ENCODE results near the gene WDPCP. TPM values are rescaled to one million over a fixed set of nuclear protein-coding genes. Genes with fewer than 3 reads are reported as not detected.

Gene WDPCP
- total RNA-seq, 3 donors from 2014 or later (not counting 1 experiment from before 2014, with no cell fraction given), result 22.0 to 23.7 (median 22.9) TPM

- Histone ChIP-seq H3K27me3 (ENCODE audit: control insufficient read depth, insufficient read depth, low read length) (no peaks in the 10 kb centered on the region), H3K9me3 (ENCODE audit: control insufficient read depth, insufficient read depth, low read length) (no peaks in the 10 kb centered on the region), H3K36me3 (ENCODE audit: control insufficient read depth, insufficient read depth, low read length) (no peaks in the 10 kb centered on the region), H3K4me3 (ENCODE audit: low read length) (no peak overlapping the region), H3K27ac (ENCODE audit: low read length) (no peak overlapping the region), H3K4me1 (ENCODE audit: control insufficient read depth, insufficient read depth, low read length) (no peaks in the 10 kb centered on the region)
- Mint-ChIP-seq H3K9me3 (no peaks in the 10 kb centered on the region), H3K36me3 (no peaks in the 10 kb centered on the region), H3K4me3 (no peak overlapping the region), H3K4me1 (peaks cover 9 to 13% of the 10 kb centered on the region in 2 donors), H3K27me3 (ENCODE audit: low read depth in 2 of 2) (no peaks in the 10 kb centered on the region), H3K27ac (no peak overlapping the region)
- no peak for TF ChIP-seq CTCF (IDR thresholded peaks at IDR 0.05)
- WGBS (ENCODE audit: insufficient coverage), result 98% methylated on average over 5 of the region's 5 CpGs
- no peak for ATAC-seq
- DNase-seq, result no peak
- intact Hi-C loops (cut with micrococcal nuclease), result loop anchor here (10.0 kb wide), 1 partner anchor 877 kb away; the partner anchor contains the start of gene EHBP1
Observed at GRCh38 chr2:63581298-63581961, 6.8 kb downstream of the WDPCP start.

GRCh38 chr2:63580651-63581297, 7.5 kb downstream of the WDPCP start:
- Histone ChIP-seq H3K36me3 (ENCODE audit: control insufficient read depth, insufficient read depth, low read length) (no peaks in the 10 kb centered on the region), H3K27me3 (ENCODE audit: control insufficient read depth, insufficient read depth, low read length) (no peaks in the 10 kb centered on the region), H3K9me3 (ENCODE audit: control insufficient read depth, insufficient read depth, low read length) (no peaks in the 10 kb centered on the region), H3K27ac (ENCODE audit: low read length) (no peak overlapping the region), H3K4me1 (ENCODE audit: control insufficient read depth, insufficient read depth, low read length) (no peaks in the 10 kb centered on the region), H3K4me3 (ENCODE audit: low read length) (no peak overlapping the region)
- TF ChIP-seq CTCF (IDR thresholded peaks at IDR 0.05), result no peak
- no peaks in the 10 kb centered on the region for H3K27me3 Mint-ChIP-seq (ENCODE audit: low read depth in 2 of 2)
- no peaks in the 10 kb centered on the region for H3K36me3 Mint-ChIP-seq
- H3K27ac Mint-ChIP-seq, result no peak overlapping the region
- H3K4me1 Mint-ChIP-seq, result peaks cover 9 to 12% of the 10 kb centered on the region in 2 donors
- 92% methylated on average over 2 of the region's 4 CpGs for WGBS (ENCODE audit: insufficient coverage)
- H3K4me3 Mint-ChIP-seq, result no peak overlapping the region
- DNase-seq (no peak), ATAC-seq (no peak)
- no peaks in the 10 kb centered on the region for H3K9me3 Mint-ChIP-seq
- intact Hi-C loops (cut with micrococcal nuclease), result loop anchor here (10.0 kb wide), 1 partner anchor 876 kb away; the partner anchor contains the start of gene EHBP1

- Histone ChIP-seq H3K4me3 (ENCODE audit: low read length) (no peak overlapping the region), H3K27me3 (ENCODE audit: control insufficient read depth, insufficient read depth, low read length) (no peaks in the 10 kb centered on the region), H3K4me1 (ENCODE audit: control insufficient read depth, insufficient read depth, low read length) (no peaks in the 10 kb centered on the region), H3K36me3 (ENCODE audit: control insufficient read depth, insufficient read depth, low read length) (no peaks in the 10 kb centered on the region), H3K9me3 (ENCODE audit: control insufficient read depth, insufficient read depth, low read length) (no peaks in the 10 kb centered on the region), H3K27ac (ENCODE audit: low read length) (no peak overlapping the region)
- Mint-ChIP-seq H3K27me3 (ENCODE audit: low read depth in 2 of 2) (no peaks in the 10 kb centered on the region), H3K36me3 (no peaks in the 10 kb centered on the region), H3K4me1 (peaks cover 9 to 12% of the 10 kb centered on the region in 2 donors), H3K9me3 (peaks cover 2 to 5% of the 10 kb centered on the region in 2 donors), H3K27ac (no peak overlapping the region), H3K4me3 (no peak overlapping the region)
- DNase-seq, result no peak
- ATAC-seq, result no peak
- intact Hi-C loops (cut with micrococcal nuclease), result no loop called here
- TF ChIP-seq CTCF (IDR thresholded peaks at IDR 0.05), result no peak
- WGBS (ENCODE audit: insufficient coverage), result 100% methylated on average over 2 of the region's 3 CpGs
Observed at GRCh38 chr2:63578767-63579166, 9.5 kb downstream of the WDPCP start.
